ENCODE data around the gene TLR6.

DNA sequence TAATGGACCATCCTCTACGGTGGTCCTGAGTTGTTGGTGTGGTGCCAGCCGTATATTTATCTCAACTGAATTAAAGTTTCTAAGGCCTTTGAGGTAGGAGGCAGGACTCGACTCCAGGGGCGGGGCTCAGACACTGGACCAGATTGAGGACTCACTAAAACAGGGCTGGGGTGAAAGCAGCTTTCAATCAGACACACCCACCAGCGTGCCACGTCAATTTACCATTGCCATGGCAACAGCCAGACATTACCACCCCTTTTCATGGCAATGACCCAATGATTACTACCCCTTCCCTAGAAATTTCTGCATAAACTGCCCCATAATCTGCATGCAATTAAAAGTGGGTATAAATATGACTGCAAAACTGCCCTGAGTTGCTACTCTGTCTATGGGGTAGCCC is 45.3 kb downstream of the TLR6 start:
- TF ChIP-seq, protein P1, sequence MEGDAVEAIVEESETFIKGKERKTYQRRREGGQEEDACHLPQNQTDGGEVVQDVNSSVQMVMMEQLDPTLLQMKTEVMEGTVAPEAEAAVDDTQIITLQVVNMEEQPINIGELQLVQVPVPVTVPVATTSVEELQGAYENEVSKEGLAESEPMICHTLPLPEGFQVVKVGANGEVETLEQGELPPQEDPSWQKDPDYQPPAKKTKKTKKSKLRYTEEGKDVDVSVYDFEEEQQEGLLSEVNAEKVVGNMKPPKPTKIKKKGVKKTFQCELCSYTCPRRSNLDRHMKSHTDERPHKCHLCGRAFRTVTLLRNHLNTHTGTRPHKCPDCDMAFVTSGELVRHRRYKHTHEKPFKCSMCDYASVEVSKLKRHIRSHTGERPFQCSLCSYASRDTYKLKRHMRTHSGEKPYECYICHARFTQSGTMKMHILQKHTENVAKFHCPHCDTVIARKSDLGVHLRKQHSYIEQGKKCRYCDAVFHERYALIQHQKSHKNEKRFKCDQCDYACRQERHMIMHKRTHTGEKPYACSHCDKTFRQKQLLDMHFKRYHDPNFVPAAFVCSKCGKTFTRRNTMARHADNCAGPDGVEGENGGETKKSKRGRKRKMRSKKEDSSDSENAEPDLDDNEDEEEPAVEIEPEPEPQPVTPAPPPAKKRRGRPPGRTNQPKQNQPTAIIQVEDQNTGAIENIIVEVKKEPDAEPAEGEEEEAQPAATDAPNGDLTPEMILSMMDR (IDR thresholded peaks at IDR 0.05), result no peak
- TF ChIP-seq POLR2A (IDR thresholded peaks at IDR 0.05) (no peak), POLR2AphosphoS5 (IDR thresholded peaks at IDR 0.05) (no peak)
